GM19193 (cell line): ENCODE data around the gene CARD10.
A peak's percentile ranks its signal among the peaks of the same experiment; 100 is the strongest.

Experiments
- POLR2A ChIP-seq: IDR thresholded peaks from 4 replicates; pipeline ENCODE4 v1.6.1; 2011; ENCODE audit not compliant: insufficient read depth, insufficient read length; ENCODE audit errors: extremely low read depth

The CARD10 gene

DNA sequence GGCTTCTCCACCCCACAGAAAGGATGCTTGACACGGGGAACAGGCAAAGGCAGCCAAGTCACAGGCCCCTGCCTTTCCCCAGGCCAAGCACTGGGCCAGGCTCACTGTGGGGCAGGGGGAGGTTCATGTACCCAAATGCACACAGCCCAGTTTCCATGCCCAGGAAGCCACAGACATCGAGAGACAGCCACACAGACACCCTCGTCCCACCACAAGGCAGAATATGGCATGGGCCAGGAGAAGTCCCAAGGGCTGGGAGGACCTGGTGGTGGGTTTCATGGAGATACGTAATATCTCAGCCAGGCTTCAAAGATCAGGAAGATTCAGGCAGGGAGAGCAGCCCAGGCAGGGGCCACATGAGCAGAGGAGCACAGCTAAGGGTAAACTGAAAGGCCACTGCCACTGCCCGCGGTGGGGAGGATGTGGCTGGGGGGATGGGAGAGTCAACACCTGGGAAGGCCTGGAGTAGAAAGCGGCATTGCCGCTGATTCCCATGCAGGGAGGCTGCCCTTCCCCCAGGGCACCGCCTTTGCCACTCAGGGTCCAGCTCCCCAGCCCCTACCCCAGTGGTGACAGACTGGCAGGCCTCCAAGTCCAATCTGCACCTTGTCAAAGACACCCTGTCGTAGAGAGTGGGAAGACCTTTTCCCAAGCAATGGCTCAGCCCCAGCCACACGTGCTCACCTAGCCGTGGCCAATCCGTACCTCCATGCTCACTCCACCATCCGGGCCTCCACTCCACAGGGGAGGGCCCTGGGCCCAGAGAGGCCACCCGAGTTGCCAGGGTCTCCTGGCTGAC is 30.7 kb downstream of the CARD10 start:
- TF ChIP-seq POLR2A, result no peak

DNA sequence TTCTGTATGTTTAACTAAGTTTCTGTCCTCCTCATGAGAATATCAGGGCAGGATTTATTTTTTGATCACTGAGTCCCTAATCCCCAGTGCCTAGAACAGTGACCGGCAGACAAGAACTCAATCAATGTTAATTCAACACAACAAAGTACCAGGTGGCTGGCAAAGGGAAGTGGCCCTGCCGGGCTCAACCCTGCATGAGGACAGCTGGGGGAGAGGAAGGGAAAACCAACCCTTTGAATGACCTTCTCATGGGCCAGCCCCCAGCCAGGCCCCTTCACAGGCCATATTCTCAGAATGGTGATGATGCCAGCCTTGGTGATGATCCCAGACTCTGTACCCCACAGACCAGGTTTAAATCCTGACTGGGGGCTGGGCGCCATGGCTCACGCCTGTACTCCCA is 31.6 kb downstream of the CARD10 start:
- TF ChIP-seq POLR2A, result no peak

DNA sequence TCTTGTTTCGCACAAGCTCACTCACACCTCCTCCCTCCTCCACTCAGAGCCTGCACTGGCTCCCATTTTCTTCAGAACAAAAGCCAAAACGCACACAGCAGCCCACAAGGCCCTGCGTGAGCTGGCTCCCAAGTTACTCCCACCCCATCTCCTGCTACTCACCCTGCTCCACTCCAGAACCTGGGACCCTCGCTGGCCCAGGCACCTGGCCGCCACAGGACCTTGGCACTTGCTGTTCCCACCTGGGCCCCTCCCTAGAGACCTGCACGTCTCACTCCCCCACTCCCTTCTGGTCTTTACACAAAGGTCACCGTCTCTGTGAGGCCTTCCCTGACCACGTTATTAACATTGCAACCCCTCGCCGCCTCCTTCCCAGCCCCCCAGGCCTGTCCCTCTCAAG is 32.1 kb downstream of the CARD10 start:
- no peak for TF ChIP-seq POLR2A

DNA sequence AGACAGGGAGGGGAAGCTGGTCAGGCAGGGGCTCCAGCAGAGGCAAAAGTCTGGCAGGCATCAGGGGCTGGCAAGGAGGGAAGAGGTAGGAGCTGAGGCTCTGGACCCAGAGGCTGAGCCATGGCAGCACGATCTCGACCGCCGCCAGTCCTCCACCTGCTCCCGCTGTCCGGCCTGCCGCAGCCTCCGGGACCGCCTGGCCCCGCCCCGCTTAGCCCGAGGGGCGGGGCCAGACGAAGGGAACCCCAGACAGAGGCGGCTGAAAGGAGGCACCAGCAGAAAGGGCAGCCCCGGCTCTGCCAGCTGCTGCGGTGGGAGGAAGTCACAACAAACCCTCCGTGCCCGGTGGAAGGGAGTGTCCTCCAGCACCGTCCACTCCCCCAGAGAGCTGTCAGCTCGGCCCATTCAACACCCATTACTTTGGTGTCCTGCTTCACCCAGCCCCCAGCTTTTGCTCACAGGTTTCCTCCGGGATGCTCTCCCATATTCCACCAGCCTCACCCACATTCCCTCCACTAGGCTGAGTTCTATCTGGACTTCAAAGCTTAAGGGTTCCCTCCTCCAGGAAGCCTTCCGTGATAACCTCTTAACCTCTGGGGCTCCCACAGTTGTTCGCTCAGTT is 32.9 kb downstream of the CARD10 start, which contains the start of gene MFNG:
MFNG (minus strand) TSS at position 161 of the 622 bp plus-strand sequence. CDS start 207 bp downstream, outside the sequence.
- peak; percentile 67 for TF ChIP-seq POLR2A

DNA sequence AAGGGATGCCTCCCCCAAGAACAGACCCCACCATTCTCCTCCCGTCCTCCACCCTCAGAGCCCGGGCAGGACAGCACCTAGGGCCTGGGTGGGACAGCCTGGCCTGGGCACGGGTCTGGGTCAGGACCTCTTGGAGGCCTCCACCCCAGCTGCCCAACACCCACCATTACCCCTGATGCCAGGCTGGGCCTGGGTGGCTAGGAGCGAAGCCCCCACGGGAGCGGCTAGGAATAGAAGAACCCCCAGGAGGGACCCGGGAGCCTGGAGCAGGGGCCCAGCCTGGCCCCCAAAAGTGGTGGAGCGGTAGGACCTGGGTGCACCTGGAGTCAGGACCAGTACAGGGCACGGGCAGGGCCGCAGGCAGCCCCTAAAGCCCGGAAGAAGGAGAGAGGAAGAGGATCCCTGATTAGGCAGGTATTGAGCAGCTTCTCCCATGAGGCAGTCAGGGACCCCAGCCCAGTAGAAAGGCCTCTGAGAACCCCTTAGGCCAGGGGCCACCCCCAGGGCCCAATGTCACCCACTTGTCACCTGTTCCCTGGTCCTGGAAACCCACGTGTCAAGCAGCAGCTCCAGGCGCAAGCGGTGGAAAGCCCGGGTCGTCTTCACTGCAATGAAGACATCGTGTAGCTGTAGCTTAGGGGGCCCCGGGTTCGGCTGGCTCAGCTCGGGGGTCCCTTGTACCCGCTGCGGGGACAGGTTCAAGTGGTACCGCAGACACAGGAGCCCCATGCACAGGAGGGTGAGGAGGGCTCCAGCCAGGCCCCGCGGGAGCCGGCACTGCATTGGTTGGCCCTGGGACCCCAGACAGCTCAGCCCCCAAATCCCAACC is 33.6 kb downstream of the CARD10 start:
- TF ChIP-seq POLR2A, result no peak

DNA sequence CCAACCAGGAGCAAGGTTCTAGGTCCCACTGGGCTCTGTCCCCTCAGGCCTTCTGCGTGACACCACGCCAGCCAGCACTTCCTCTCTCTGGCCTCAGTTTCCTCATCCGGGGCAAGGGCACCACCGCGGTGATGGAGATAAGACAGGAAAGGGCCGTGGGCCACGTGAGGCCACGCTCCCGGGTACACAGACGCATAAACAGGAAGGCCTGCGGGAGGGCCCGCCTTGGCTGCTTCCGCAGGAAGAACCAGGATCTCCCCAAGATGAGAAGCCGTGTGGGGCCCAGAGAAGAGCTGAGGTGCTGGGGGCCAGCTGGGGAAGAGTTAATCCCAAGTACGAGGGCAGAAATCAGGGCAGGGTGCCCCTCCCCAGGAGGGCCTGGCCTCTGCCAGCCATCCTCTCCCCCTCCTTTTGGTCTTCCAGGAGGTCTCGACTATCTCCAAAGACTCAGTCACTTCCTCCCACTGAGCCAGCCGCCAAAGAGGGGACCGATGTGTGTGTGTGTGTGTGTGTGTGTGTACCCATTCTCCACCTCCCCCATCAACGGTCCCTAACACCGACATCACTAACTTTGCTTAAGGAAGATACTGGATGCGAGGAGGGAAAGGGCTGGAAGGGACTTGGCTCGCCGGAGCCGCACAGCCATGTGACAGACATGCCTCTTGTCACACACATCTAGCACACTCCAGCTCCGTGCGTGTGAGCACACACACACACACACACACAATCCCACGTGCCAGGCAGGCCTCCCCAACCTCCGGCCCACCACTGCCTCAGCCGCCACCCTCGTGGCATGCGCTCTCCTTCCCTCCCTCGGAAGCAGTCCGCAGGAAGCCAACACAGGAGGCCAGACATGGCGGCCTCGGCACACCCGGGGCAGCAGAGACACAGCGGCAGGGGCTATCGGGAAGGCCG is 34.5 kb downstream of the CARD10 start:
- TF ChIP-seq POLR2A, result peak; percentile 68

DNA sequence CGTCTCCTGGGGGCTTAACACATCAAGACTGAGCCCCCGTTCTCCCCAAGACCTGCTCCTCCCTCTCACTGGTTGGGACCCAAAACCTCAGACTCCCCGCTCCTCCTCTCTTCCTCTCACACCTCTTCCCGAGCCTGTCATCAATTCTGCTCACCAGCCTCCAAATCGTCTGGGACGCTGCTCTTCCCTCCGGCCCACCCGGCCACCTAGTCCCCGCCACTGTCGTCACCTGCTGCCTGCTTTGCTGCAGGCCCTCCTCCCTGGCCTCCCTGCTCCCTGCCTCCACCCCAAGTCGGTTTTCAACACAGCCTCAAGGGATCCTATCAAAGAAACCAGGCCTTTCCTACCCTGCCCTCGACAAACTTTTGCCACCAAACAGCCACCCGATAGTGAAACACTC is 36.2 kb downstream of the CARD10 start:
- TF ChIP-seq POLR2A, result no peak

DNA sequence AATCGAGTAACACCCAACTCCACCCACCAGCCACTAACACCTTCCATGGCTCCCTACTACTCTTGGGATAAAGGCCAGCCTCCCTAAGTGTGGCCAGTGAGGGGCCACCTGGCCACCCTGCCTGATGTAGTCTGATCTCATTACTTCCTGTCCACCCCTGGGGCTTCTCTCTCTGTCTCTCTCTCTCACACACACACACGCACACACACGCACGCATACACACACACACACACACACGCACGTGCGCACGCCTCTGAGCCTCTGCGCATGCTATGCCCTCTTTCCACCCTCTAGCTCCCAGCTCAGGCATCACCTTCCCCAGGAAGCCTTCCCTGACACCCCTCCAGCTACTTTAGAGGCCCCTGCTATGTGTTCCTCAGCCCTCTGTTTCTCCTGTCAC is 37.0 kb downstream of the CARD10 start:
- no peak for TF ChIP-seq POLR2A

DNA sequence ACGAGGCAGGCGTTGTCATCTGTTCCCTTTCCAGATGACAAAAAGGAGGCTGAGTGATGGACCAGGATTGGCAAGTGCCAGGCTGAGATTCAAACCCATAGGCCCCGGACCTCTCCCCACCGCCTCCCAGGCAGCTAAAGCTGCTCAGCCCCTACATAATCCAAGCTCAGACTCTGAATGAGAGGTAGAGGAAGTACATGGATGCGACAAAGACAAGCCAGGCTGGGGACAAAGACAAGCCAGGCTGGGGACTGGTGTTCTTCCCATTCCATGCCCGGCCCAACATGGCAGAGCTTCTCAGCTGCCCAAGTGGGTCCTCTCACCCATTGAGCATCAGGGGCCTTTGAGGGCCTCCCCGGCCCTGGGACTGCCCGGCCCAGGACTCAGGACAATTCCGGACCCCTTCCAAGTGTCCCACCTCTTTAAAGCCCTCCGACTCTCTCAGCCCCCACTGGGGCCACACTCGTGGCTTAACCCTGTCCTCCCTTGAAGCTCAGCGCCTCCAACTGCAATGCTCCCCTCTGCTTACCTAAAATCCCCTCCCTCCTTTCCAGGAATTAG is 37.8 kb downstream of the CARD10 start:
- TF ChIP-seq POLR2A, result no peak

DNA sequence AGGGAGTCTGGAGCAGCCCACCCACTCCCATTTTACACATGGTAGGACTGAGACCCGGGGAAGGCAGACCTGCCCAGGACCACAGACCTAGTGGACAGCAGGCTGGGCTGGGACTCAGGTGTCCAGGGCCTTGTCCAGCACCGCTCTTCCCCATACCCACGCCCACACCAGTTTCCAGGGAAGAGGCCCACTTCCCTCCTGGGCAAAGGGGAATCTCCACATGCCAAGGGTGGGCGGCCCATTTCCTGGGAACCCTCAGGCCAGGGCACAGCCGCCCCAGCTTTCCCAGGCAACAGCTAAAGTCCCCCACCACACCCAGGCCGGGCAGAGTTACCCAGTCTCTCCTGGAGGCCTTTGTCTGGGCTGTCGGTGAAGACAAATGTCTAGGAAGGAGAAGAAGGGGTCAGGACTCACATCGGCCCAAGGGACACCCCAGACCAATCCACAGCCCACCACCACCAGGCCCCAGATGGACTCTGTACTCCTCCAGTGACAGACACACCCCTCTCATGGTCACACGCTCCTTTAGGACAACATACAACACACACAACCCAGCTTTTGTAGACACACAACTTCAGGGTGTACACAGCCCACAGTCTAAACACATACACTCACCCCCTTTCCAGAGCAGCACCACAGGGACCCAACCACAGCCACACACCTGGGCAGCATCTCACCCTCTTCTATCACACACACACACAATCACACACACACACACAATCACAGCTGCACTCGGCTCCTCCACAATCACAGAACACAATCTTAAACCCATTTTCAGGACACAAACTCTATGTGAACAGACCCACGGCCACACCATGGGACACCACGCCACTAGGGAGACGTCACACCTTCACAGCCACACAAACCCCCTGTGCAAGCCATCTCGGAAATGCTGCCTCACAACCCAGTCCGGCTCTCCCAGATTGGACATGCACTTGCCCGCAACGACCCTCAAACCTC is 38.5 kb downstream of the CARD10 start:
- no peak for TF ChIP-seq POLR2A

DNA sequence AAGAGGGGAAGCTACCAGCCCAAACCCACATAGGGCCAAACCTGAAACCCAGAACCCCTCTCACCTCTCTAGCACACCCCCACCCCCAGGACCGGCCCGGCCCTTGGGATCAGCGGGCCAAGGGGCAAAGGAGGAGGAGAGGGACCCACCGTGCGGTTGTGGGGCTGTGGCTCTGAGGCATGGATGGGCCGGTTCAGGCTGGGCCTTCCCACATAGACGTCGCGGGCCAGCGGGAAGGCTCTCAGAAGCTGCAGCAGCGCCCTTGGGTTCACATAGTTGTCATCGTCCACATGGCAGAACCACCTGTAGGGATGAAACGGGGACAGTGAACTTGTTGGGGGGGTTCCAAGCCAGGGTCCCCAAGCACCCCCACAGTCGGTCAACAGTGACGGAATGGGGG is 40.0 kb downstream of the CARD10 start:
- no peak for TF ChIP-seq POLR2A

DNA sequence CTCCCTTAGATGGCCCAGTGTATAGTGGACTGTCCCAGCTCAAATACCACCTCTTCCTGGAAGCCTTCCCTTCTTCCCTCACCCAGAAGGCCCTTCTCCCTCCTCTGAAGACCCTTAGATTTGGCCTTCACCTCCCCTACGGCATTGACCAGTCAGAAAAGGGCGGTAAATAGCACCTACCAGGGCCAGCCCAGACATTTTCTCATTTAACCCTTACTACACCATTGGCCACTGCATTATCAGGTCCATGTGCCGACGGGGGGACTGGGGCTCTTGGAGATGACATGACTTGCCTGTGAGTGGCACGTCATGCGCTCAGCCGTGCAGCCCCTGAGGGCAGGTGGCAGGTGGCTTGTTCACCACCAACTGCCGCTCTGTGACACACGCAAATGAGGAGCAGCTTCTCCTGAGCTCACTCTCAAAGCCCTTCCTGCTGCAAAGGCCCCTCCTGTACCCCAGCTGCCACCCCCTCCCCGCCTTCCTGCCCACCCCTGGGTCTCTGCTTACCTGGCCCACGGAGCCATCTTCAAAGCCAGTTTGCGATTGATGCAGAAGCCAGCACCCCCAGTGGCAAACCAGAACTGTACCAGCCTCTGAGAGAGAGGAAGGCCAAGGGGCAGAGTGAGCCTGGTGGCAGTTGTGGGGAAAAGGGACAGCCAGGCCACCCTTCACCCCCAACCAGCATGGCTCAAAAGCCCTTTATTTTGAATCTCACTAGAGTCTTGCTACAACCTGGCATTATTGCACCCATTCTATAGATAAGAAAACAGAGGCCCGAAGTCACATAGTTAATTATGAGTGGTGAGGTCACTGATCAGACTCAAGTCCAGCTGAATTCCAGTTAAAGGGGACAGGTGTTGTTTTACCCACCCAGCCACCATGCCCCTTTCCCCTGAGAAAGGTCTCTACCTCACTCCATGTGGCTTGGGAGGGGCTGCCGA is 42.6 kb downstream of the CARD10 start:
- TF ChIP-seq POLR2A, result no peak
